Small intestine (tissue), 7 donors: ENCODE measurements around the gene SSR4. TPM values are rescaled to one million over a fixed set of nuclear protein-coding genes. Genes with fewer than 3 reads are reported as not detected.

Source experiments
- DNase-seq, 2 donors: peaks; one replicate each; pipeline versions ENCODE4 v3.0.0 to v3.0.0-alpha.2; 2013
- FAIRE-seq: peaks from 2 replicates; lab custom pipeline; 2012; peaks lifted over from hg19 to GRCh38; lab: Jason Lieb, UNC
- H3K27ac ChIP-seq, 3 donors: one replicate each; pipeline ENCODE4 v1.5.1; 2013; ENCODE audit warnings: low read length in 2 of 3, mild to moderate bottlenecking in 2 of 3, control low read depth in 1 of 3, inconsistent platforms in 1 of 3, low read depth in 1 of 3, moderate library complexity in 1 of 3
- H3K27me3 ChIP-seq, 3 donors: one replicate each; pipeline ENCODE4 v1.6.1; 2013; ENCODE audit warnings: low read length in 3 of 3, inconsistent platforms in 1 of 3; ENCODE audit not compliant: control insufficient read depth in 3 of 3, insufficient read depth in 3 of 3
- H3K36me3 ChIP-seq, 3 donors: one replicate each; pipeline ENCODE4 v1.6.1; 2013; ENCODE audit warnings: low read length in 3 of 3, inconsistent platforms in 1 of 3, low read depth in 1 of 3, mild to moderate bottlenecking in 1 of 3, moderate library complexity in 1 of 3; ENCODE audit not compliant: control insufficient read depth in 3 of 3, insufficient read depth in 2 of 3
- H3K4me1 ChIP-seq, 3 donors: one replicate each; pipeline ENCODE4 v1.6.1; 2013; ENCODE audit warnings: low read length in 2 of 3, inconsistent platforms in 1 of 3, low read depth in 1 of 3, mild to moderate bottlenecking in 1 of 3, moderate library complexity in 1 of 3; ENCODE audit not compliant: control insufficient read depth in 3 of 3, insufficient read depth in 2 of 3
- H3K4me3 ChIP-seq, 3 donors: one replicate each; pipeline ENCODE4 v1.5.1; 2013; ENCODE audit warnings: low read length in 3 of 3, control low read depth in 1 of 3, inconsistent platforms in 1 of 3, low read depth in 1 of 3, mild to moderate bottlenecking in 1 of 3, moderate library complexity in 1 of 3
- H3K9me3 ChIP-seq, 2 donors: one replicate each; pipeline ENCODE4 v1.6.1; 2013; ENCODE audit warnings: low read depth in 1 of 2, low read length in 1 of 2; ENCODE audit not compliant: control insufficient read depth in 2 of 2, insufficient read depth in 1 of 2
- WGBS, 3 donors: extraction: QIAGEN DNeasy Blood & Tissue Kit; methylation state at CpG; one replicate each; pipeline ENCODE4 v1.1.7; 2013; 5-methylcytosine and 5-hydroxymethylcytosine counted together
- polyA plus RNA-seq, 4 donors: library from polyadenylated mRNA; stranded (reverse) in 3 of 4; unstranded in 1 of 4; fragments of 200-250 nt in 3 of 4; fragments of 120-200 nt in 1 of 4; gene quantifications; one replicate each; pipeline versions ENCODE4 v1.2.1 to v1.2.3, GENCODE V29; 2013
- donor health status: healthy with polysubstance abuse.
- donor health status: control.
- donor health status: control.
- donor health status: Bipolar disorder and iron deficiency.
- donor health status: healthy.

Gene SSR4
- polyA plus RNA-seq, 4 donors, result 288 to 694 (median 446) TPM

GRCh38 chrX:153824348-153824747, 29.9 kb downstream of the SSR4 start:
- Histone ChIP-seq H3K9me3 (no peaks in the 10 kb centered on the region), H3K4me1 (no peaks in the 10 kb centered on the region), H3K27me3 (peaks cover 0 to 45% (median 6%) of the 10 kb centered on the region in 3 donors), H3K27ac (no peak overlapping the region), H3K4me3 (no peak overlapping the region), H3K36me3 (no peaks in the 10 kb centered on the region)
- DNase-seq, result no peak
- no peak for FAIRE-seq
- WGBS, 3 donors, result 82 to 95% (median 92%) methylated on average over 10 of the region's 10 CpGs

DNA sequence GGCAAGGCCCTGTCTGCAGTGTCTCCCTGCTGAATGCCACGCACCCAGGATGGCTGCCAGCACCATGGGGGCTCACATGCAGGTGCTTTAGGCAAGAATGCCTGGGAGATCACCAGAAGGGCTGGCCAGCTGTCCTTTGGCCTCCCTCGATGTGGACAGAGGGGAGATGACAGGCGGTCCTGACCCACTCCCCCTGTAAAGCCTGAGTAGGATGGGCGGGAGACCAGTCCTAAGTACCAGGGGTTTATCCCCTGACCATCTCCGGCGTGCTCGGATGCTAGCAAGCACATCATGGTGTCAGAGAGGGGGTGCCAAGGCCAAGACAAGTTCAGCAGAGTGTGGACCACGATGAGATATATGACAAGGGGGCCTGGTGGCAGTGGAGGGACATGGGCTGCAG, 30.6 kb downstream of the SSR4 start:
- FAIRE-seq (no peak), DNase-seq (no peak)
- 81 to 85% (median 84%) methylated on average over 7 to 8 of the region's 8 CpGs for WGBS, 3 donors
- Histone ChIP-seq H3K4me1 (no peaks in the 10 kb centered on the region), H3K27ac (no peak overlapping the region), H3K27me3 (peaks cover 0 to 42% (median 6%) of the 10 kb centered on the region in 3 donors), H3K4me3 (no peak overlapping the region), H3K36me3 (no peaks in the 10 kb centered on the region), H3K9me3 (no peaks in the 10 kb centered on the region)

- Histone ChIP-seq H3K4me3 (no peak overlapping the region), H3K4me1 (no peaks in the 10 kb centered on the region), H3K27ac (no peak overlapping the region), H3K27me3 (peaks cover 2 to 43% (median 12%) of the 10 kb centered on the region in 3 donors), H3K9me3 (no peaks in the 10 kb centered on the region), H3K36me3 (no peaks in the 10 kb centered on the region)
- 63 to 69% (median 65%) methylated on average over 3 of the region's 3 CpGs for WGBS, 3 donors
- FAIRE-seq, result no peak
- DNase-seq, result no peak
These were observed 32.5 kb downstream of the SSR4 start for GRCh38 chrX:153827016-153827415.

DNA sequence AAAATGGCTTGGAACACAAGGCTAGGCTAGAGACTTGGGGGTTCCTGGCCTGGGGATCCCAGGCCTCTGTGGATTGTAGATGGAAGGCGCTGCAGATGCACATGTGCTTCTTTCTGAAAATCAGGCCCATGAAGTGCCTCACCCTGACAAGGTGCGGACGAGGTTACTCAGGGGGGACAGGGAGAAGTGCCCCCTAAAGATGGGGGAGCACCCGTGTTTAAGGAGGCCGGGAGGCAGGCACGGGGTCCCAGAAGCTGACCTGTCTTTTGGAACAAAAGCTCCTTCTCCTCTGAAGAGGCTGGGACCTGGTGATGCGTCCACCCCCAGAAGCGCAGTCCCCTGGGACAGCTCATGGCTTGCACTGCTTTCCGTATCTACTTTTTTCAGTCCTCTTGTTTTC, 33.4 kb downstream of the SSR4 start:
- DNase-seq (no peak), FAIRE-seq (no peak)
- H3K27ac ChIP-seq, result no peak overlapping the region
- H3K36me3 ChIP-seq, result no peaks in the 10 kb centered on the region
- no peaks in the 10 kb centered on the region for H3K4me1 ChIP-seq
- H3K9me3 ChIP-seq, result no peaks in the 10 kb centered on the region
- H3K4me3 ChIP-seq, result no peak overlapping the region
- peaks cover 2 to 47% (median 12%) of the 10 kb centered on the region in 3 donors for H3K27me3 ChIP-seq
- 72 to 80% (median 76%) methylated on average over 6 to 9 of the region's 9 CpGs for WGBS, 3 donors

GRCh38 chrX:153828308-153828707, 33.8 kb downstream of the SSR4 start:
- DNase-seq (no peak), FAIRE-seq (no peak)
- Histone ChIP-seq H3K27ac (no peak overlapping the region), H3K36me3 (no peaks in the 10 kb centered on the region), H3K4me3 (peak overlapping the region in 1 of 3 donors; percentile 13), H3K4me1 (no peaks in the 10 kb centered on the region), H3K27me3 (peaks cover 2 to 47% (median 12%) of the 10 kb centered on the region in 3 donors), H3K9me3 (no peaks in the 10 kb centered on the region)
- 18 to 41% (median 29%) methylated on average over 15 to 17 of the region's 17 CpGs for WGBS, 3 donors

- no peaks in the 10 kb centered on the region for H3K4me1 ChIP-seq
These were observed 34.5 kb downstream of the SSR4 start for GRCh38 chrX:153828723-153829548.

DNA sequence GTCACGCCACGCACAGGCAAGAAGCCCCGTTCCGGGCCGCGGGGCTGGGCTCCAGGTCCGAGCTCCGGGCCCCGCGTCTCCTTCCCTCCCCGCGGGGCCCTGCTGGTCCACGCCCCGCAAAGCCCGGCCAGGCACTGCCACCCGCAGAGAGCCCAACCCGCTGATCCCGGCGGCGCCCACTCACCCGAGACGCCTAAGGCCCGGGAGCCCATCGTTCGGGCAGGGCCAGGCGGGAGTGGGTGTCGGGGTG, 35.0 kb downstream of the SSR4 start:
- 0 to 49% (median 1%) methylated on average over 2 to 27 of the region's 27 CpGs for WGBS, 3 donors
- Histone ChIP-seq H3K4me1 (no peaks in the 10 kb centered on the region), H3K4me3 (peak overlapping the region in 2 of 3 donors; percentile 24 to 40), H3K36me3 (no peaks in the 10 kb centered on the region), H3K9me3 (no peaks in the 10 kb centered on the region), H3K27me3 (peaks cover 2 to 47% (median 10%) of the 10 kb centered on the region in 3 donors), H3K27ac (no peak overlapping the region)
- FAIRE-seq, result no peak
- DNase-seq, result no peak

More at GRCh38 chrX:153828723-153829548, 34.5 kb downstream of the SSR4 start:
- no peak overlapping the region for H3K27ac ChIP-seq
- H3K36me3 ChIP-seq, result no peaks in the 10 kb centered on the region
- H3K9me3 ChIP-seq, result no peaks in the 10 kb centered on the region
- H3K27me3 ChIP-seq, result peaks cover 2 to 47% (median 10%) of the 10 kb centered on the region in 3 donors
- DNase-seq, result no peak
- peak overlapping the region in 1 of 3 donors; percentile 24 for H3K4me3 ChIP-seq
- WGBS, 3 donors, result 8 to 29% (median 25%) methylated on average over 13 to 50 of the region's 50 CpGs
- FAIRE-seq, result no peak

GRCh38 chrX:153829799-153830639, 35.6 kb downstream of the SSR4 start, which contains the start of gene PDZD4:
PDZD4 (minus strand) TSS chrX:153830544; CDS start chrX:153830298, 246 bp downstream.
- 1 to 33% (median 5%) methylated on average over 12 to 97 of the region's 97 CpGs for WGBS, 3 donors
- Histone ChIP-seq H3K9me3 (no peaks in the 10 kb centered on the region), H3K27ac (no peak within 1 kb of the TSS), H3K27me3 (peaks cover 2 to 47% (median 10%) of the 10 kb centered on the region in 3 donors), H3K4me3 (peak within 1 kb of the TSS in 2 of 3 donors; percentile 24 to 40), H3K36me3 (no peaks in the 10 kb centered on the region), H3K4me1 (no peaks in the 10 kb centered on the region)
- FAIRE-seq (no peak), DNase-seq (no peak)
